Activated CD8-positive, alpha-beta memory T cell treated with anti-CD3 and anti-CD28 coated beads, Interleukin-2, amount 10 ng/mL, durations not matched to agents 7 days and 5 days (primary cell): Measurements from ENCODE around the gene PPP3CB. TPM values are rescaled to one million over a fixed set of nuclear protein-coding genes. Genes with fewer than 3 reads are reported as not detected.

Source experiments
- ATAC-seq: fragments of 150-1000 bp; cut with Tn5 transposase; one replicate; pipeline ENCODE4 v1.10.0; 2021; ENCODE audit warnings: moderate library complexity
- CTCF ChIA-PET: fragments of 350-600 bp; sonication (Branson Sonifier 250); formaldehyde crosslinking; loops from one replicate; lab custom pipeline; 2021; ENCODE audit warnings: antibody characterized with exemption; lab: Charles Lee
- DNase-seq: peaks from one replicate; pipeline ENCODE4 v3.0.0-alpha.2; 2020
- H3K27ac Mint-ChIP-seq: one replicate; pipeline ENCODE4 v1.8.0; 2021; ENCODE audit warnings: mild to moderate bottlenecking, mixed read lengths
- H3K27me3 Mint-ChIP-seq: one replicate; pipeline ENCODE4 v1.8.0; 2021; ENCODE audit warnings: mixed read lengths
- H3K36me3 Mint-ChIP-seq: one replicate; pipeline ENCODE4 v1.8.0; 2021; ENCODE audit warnings: mild to moderate bottlenecking, mixed read lengths
- H3K4me1 Mint-ChIP-seq: one replicate; pipeline ENCODE4 v1.8.0; 2021; ENCODE audit warnings: mixed read lengths
- H3K4me3 Mint-ChIP-seq: one replicate; pipeline ENCODE4 v1.8.0; 2021; ENCODE audit warnings: mild to moderate bottlenecking, moderate library complexity, mixed read lengths
- H3K9me3 Mint-ChIP-seq: one replicate; pipeline ENCODE4 v1.8.0; 2022; ENCODE audit warnings: low read depth, mixed read lengths
- total RNA-seq, 2 experiments: library from RNA; stranded (reverse); gene quantifications; one replicate each; pipeline ENCODE4 v1.2.3, GENCODE V29; 2021

Gene PPP3CB
- total RNA-seq, 2 experiments from 2014 or later = 48.7 to 49.1 TPM

- DNase-seq = no peak
- Mint-ChIP-seq H3K9me3 (no peaks in the 10 kb centered on the region), H3K36me3 (peaks cover 23% of the 10 kb centered on the region), H3K27ac (no peak overlapping the region), H3K4me1 (peaks cover 11% of the 10 kb centered on the region), H3K27me3 (no peaks in the 10 kb centered on the region), H3K4me3 (no peak overlapping the region)
- CTCF ChIA-PET = no interaction called here
- no peak for ATAC-seq
These were observed 62.9 kb downstream of the PPP3CB start for GRCh38 chr10:73432646-73433537.

GRCh38 chr10:73426318-73426717 lies 69.5 kb downstream of the PPP3CB start:
- Mint-ChIP-seq H3K36me3 (peaks cover 50% of the 10 kb centered on the region), H3K4me3 (no peak overlapping the region), H3K27ac (no peak overlapping the region), H3K27me3 (no peaks in the 10 kb centered on the region), H3K9me3 (no peaks in the 10 kb centered on the region), H3K4me1 (no peaks in the 10 kb centered on the region)
- DNase-seq = no peak
- CTCF ChIA-PET = no interaction called here
- ATAC-seq = no peak

GRCh38 chr10:73424478-73424877 lies 71.3 kb downstream of the PPP3CB start:
- CTCF ChIA-PET = no interaction called here
- Mint-ChIP-seq H3K36me3 (peaks cover 42% of the 10 kb centered on the region), H3K4me1 (no peaks in the 10 kb centered on the region), H3K4me3 (no peak overlapping the region), H3K9me3 (no peaks in the 10 kb centered on the region), H3K27ac (no peak overlapping the region), H3K27me3 (no peaks in the 10 kb centered on the region)
- ATAC-seq (no peak), DNase-seq (no peak)

- DNase-seq (no peak), ATAC-seq (no peak)
- H3K27me3 Mint-ChIP-seq = no peaks in the 10 kb centered on the region
- CTCF ChIA-PET = interaction anchor here (1.5 kb wide), 1 partner anchor 13 kb away, joined by 3 read pairs; no protein-coding TSS in a partner anchor
- no peak overlapping the region for H3K4me3 Mint-ChIP-seq
- H3K4me1 Mint-ChIP-seq = no peaks in the 10 kb centered on the region
- H3K9me3 Mint-ChIP-seq = no peaks in the 10 kb centered on the region
- H3K27ac Mint-ChIP-seq = no peak overlapping the region
- peaks cover 42% of the 10 kb centered on the region for H3K36me3 Mint-ChIP-seq
These were observed 72.5 kb downstream of the PPP3CB start for GRCh38 chr10:73423309-73423708.

GRCh38 chr10:73416571-73416970 lies 79.3 kb downstream of the PPP3CB start:
- Mint-ChIP-seq H3K4me3 (no peak overlapping the region), H3K9me3 (no peaks in the 10 kb centered on the region), H3K27ac (no peak overlapping the region), H3K36me3 (peaks cover 3% of the 10 kb centered on the region), H3K4me1 (peaks cover 24% of the 10 kb centered on the region), H3K27me3 (peaks cover 5% of the 10 kb centered on the region)
- no peak for DNase-seq
- CTCF ChIA-PET = no interaction called here
- no peak for ATAC-seq

- H3K9me3 Mint-ChIP-seq = no peaks in the 10 kb centered on the region
- peak overlapping the region; percentile 92 for H3K27ac Mint-ChIP-seq
- CTCF ChIA-PET = interaction anchor here (1.0 to 1.9 kb wide), 2 partner anchors 53 to 56 kb away, joined by 3 to 4 read pairs; partner anchors contain the start of gene CFAP70
These were observed 81.4 kb downstream of the PPP3CB start for GRCh38 chr10:73414230-73414945.

GRCh38 chr10:73413528-73414229 lies 82.1 kb downstream of the PPP3CB start, which contains the start of gene ANXA7:
Gene ANXA7, minus strand, starts transcription at chr10:73414058. Its CDS starts 13,202 bp downstream, at chr10:73400856.
- H3K9me3 Mint-ChIP-seq = no peaks in the 10 kb centered on the region
- CTCF ChIA-PET = interaction anchor here (1.0 to 1.9 kb wide), 4 partner anchors 54 to 317 kb away, joined by 3 to 6 read pairs (median 4); partner anchors contain the start of gene CFAP70
- H3K4me3 Mint-ChIP-seq = peak within 1 kb of the TSS; percentile 95
- H3K4me1 Mint-ChIP-seq = peaks cover 47% of the 10 kb centered on the region
- H3K36me3 Mint-ChIP-seq = peaks cover 13% of the 10 kb centered on the region
- H3K27ac Mint-ChIP-seq = peak within 1 kb of the TSS; percentile 92
- peaks cover 5% of the 10 kb centered on the region for H3K27me3 Mint-ChIP-seq
- peak; percentile 96 for ATAC-seq
- peak; percentile 95 for DNase-seq

More at GRCh38 chr10:73414230-73414945, 81.4 kb downstream of the PPP3CB start:
- Mint-ChIP-seq H3K27me3 (peaks cover 5% of the 10 kb centered on the region), H3K4me3 (peak overlapping the region; percentile 95), H3K36me3 (peaks cover 13% of the 10 kb centered on the region), H3K4me1 (peaks cover 40% of the 10 kb centered on the region)
- ATAC-seq = peak; percentile 54
- no peak for DNase-seq

GRCh38 chr10:73413108-73413527 lies 82.7 kb downstream of the PPP3CB start:
- H3K27ac Mint-ChIP-seq = peak overlapping the region; percentile 92
- no peaks in the 10 kb centered on the region for H3K9me3 Mint-ChIP-seq
- CTCF ChIA-PET = interaction anchor here (0.7 to 1.5 kb wide), 5 partner anchors 80 to 1160 kb away, joined by 3 to 6 read pairs (median 4); no protein-coding TSS in a partner anchor
- ATAC-seq = peak; percentile 35
- H3K27me3 Mint-ChIP-seq = peaks cover 5% of the 10 kb centered on the region
- H3K4me1 Mint-ChIP-seq = peaks cover 49% of the 10 kb centered on the region
- peak; percentile 77 for DNase-seq
- H3K4me3 Mint-ChIP-seq = peak overlapping the region; percentile 95
- H3K36me3 Mint-ChIP-seq = peaks cover 14% of the 10 kb centered on the region

GRCh38 chr10:73410897-73411296 lies 84.9 kb downstream of the PPP3CB start:
- Mint-ChIP-seq H3K36me3 (peaks cover 27% of the 10 kb centered on the region), H3K27me3 (peaks cover 5% of the 10 kb centered on the region), H3K27ac (no peak overlapping the region), H3K4me3 (no peak overlapping the region), H3K9me3 (no peaks in the 10 kb centered on the region), H3K4me1 (peaks cover 54% of the 10 kb centered on the region)
- DNase-seq (no peak), ATAC-seq (no peak)
- CTCF ChIA-PET = no interaction called here

GRCh38 chr10:73408978-73409521 lies 86.8 kb downstream of the PPP3CB start:
- no peak overlapping the region for H3K4me3 Mint-ChIP-seq
- CTCF ChIA-PET = interaction anchor here (1.0 kb wide), 1 partner anchor 235 kb away, joined by 4 read pairs; no protein-coding TSS in a partner anchor
- peaks cover 43% of the 10 kb centered on the region for H3K4me1 Mint-ChIP-seq
- no peaks in the 10 kb centered on the region for H3K27me3 Mint-ChIP-seq
- H3K9me3 Mint-ChIP-seq = no peaks in the 10 kb centered on the region
- H3K36me3 Mint-ChIP-seq = peaks cover 27% of the 10 kb centered on the region
- no peak for ATAC-seq
- DNase-seq = no peak
- no peak overlapping the region for H3K27ac Mint-ChIP-seq

- H3K9me3 Mint-ChIP-seq = no peaks in the 10 kb centered on the region
- H3K27ac Mint-ChIP-seq = no peak overlapping the region
- H3K27me3 Mint-ChIP-seq = no peaks in the 10 kb centered on the region
- DNase-seq (no peak), ATAC-seq (no peak)
- CTCF ChIA-PET = interaction anchor here (0.7 kb wide), 1 partner anchor 1044 kb away, joined by 3 read pairs; no protein-coding TSS in a partner anchor
- H3K4me3 Mint-ChIP-seq = no peak overlapping the region
- H3K36me3 Mint-ChIP-seq = peaks cover 28% of the 10 kb centered on the region
- H3K4me1 Mint-ChIP-seq = peaks cover 41% of the 10 kb centered on the region
These were observed 87.8 kb downstream of the PPP3CB start for GRCh38 chr10:73408061-73408460.

- peaks cover 29% of the 10 kb centered on the region for H3K36me3 Mint-ChIP-seq
- peaks cover 37% of the 10 kb centered on the region for H3K4me1 Mint-ChIP-seq
- CTCF ChIA-PET = interaction anchor here (0.6 to 1.5 kb wide), 3 partner anchors 16 to 1043 kb away, joined by 3 read pairs; no protein-coding TSS in a partner anchor
- no peak overlapping the region for H3K27ac Mint-ChIP-seq
- no peaks in the 10 kb centered on the region for H3K9me3 Mint-ChIP-seq
- H3K27me3 Mint-ChIP-seq = no peaks in the 10 kb centered on the region
- H3K4me3 Mint-ChIP-seq = no peak overlapping the region
- ATAC-seq (no peak), DNase-seq (no peak)
These were observed 88.3 kb downstream of the PPP3CB start for GRCh38 chr10:73407495-73407894.
